Measurements from ENCODE around the gene HSDL1. TPM values are rescaled to one million over a fixed set of nuclear protein-coding genes. Genes with fewer than 3 reads are reported as not detected.

The HSDL1 gene
- total and polyA plus RNA-seq, 2 of the 4 experiments (the other 2 are of a cell fraction), result 11.6 to 18.3 TPM

DNA sequence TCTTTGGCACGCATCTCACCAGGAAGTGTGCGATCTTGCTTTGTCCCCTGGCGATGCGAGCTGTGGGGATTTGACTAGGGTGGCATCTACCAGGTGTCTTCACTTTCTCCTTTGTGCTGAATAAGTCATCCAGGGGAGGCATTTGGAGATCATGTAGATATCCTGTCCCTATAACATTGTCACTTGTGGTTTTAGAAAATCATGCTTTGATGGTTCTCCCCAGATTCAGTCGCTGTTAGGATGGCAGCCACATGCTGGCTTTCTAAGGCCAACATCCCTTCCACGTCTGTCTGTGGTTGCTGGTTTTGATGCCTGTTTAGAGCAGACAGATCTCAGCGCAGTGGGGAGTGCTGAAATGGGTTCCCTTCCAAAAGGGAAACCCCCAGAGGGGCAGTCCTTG lies 48.5 kb upstream of the HSDL1 start:
- in situ Hi-C loops (cut with MboI; ENCODE audit: low sequenced_read_pairs) (no loop called here), intact Hi-C loops (cut with micrococcal nuclease) (no loop called here), dilution Hi-C loops (cut with HindIII; ENCODE audit: low sequenced_read_pairs, unreplicated experiment) (no loop called here)
- H2BK15ac ChIP-seq (ENCODE audit: low read depth, low read length), result no peak overlapping the region
- H2AK9ac ChIP-seq (replicated peaks; ENCODE audit: low read depth, low read length, poor library complexity), result no peak overlapping the region
- no peak overlapping the region for H2AK5ac ChIP-seq (ENCODE audit: low read depth, low read length)
- no peak overlapping the region for H3K14ac ChIP-seq (replicated peaks; ENCODE audit: low read depth, low read length)
- no peak overlapping the region for H3K56ac ChIP-seq (ENCODE audit: extremely low read depth, insufficient read depth, low read length)
- H3K18ac ChIP-seq (ENCODE audit: low read depth, low read length), result no peak overlapping the region
- H4K91ac ChIP-seq (ENCODE audit: insufficient read depth, low read depth, low read length), result no peak overlapping the region
- no peak overlapping the region for H3K4me3 ChIP-seq (ENCODE audit: insufficient read depth, low read depth, low read length)
- DNase-seq (no peak), ATAC-seq (ENCODE audit: low read depth) (no peak)
- H3K4me1 ChIP-seq (ENCODE audit: control insufficient read depth, insufficient read depth, low read length), result no peaks in the 10 kb centered on the region; the same call in 1 of the 2 replicates
- H3K4me2 ChIP-seq (ENCODE audit: low read depth, low read length), result no peak overlapping the region
- H4K5ac ChIP-seq (ENCODE audit: low read depth, low read length), result no peak overlapping the region
- H3K4ac ChIP-seq (ENCODE audit: low read depth, low read length), result no peak overlapping the region
- no peak overlapping the region for H3K27ac ChIP-seq (ENCODE audit: insufficient read depth, low read length)
- no peak overlapping the region for H2BK5ac ChIP-seq (ENCODE audit: low read depth, low read length, poor library complexity, severe bottlenecking)
- H3K9me3 ChIP-seq (ENCODE audit: control insufficient read depth, insufficient read depth, low read length), result no peaks in the 10 kb centered on the region
- H3K9ac ChIP-seq (ENCODE audit: low read depth, low read length), result no peak overlapping the region
- no peak overlapping the region for H2BK120ac ChIP-seq (ENCODE audit: low read depth, low read length)
- TF ChIP-seq CEBPB (IDR thresholded peaks at IDR 0.05; ENCODE audit: low read depth, low read length) (no peak), CTCF (conservative IDR thresholded peaks at IDR 0.05; ENCODE audit: low read depth, low read length) (no peak), ELK1 (IDR thresholded peaks at IDR 0.05; ENCODE audit: borderline replicate concordance, low read depth, low read length) (no peak), RFX5 (IDR thresholded peaks at IDR 0.05; ENCODE audit: low read depth, low read length) (no peak), MAFK (IDR thresholded peaks at IDR 0.05; ENCODE audit: low read depth, low read length) (no peak), NFE2L2 (IDR thresholded peaks at IDR 0.05; ENCODE audit: low read depth, low read length) (no peak), POLR2A (IDR thresholded peaks at IDR 0.05; ENCODE audit: low read depth, low read length) (no peak), CHD1 (IDR thresholded peaks at IDR 0.05; ENCODE audit: low read depth, low read length) (no peak)
- TF ChIP-seq, protein P1, sequence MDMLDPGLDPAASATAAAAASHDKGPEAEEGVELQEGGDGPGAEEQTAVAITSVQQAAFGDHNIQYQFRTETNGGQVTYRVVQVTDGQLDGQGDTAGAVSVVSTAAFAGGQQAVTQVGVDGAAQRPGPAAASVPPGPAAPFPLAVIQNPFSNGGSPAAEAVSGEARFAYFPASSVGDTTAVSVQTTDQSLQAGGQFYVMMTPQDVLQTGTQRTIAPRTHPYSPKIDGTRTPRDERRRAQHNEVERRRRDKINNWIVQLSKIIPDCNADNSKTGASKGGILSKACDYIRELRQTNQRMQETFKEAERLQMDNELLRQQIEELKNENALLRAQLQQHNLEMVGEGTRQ (IDR thresholded peaks at IDR 0.05; ENCODE audit: low read depth, low read length), result no peak
- POLR2A ChIA-PET (ENCODE audit: unreplicated experiment), result no interaction called here
- H2BK20ac ChIP-seq (ENCODE audit: low read depth, low read length), result no peak overlapping the region
- no peak overlapping the region for H2AFZ ChIP-seq (replicated peaks; ENCODE audit: low read length, poor library complexity)
- CTCF ChIA-PET, result no interaction called here
- no peaks in the 10 kb centered on the region for H3K36me3 ChIP-seq (ENCODE audit: control insufficient read depth, insufficient read depth, low read length)
- peaks cover 21% of the 10 kb centered on the region for H3K27me3 ChIP-seq (ENCODE audit: control insufficient read depth, insufficient read depth, low read length)
- H3K79me1 ChIP-seq (ENCODE audit: low read depth in 1 of 2, low read length in 2 of 2), result no peaks in the 10 kb centered on the region
- H4K20me1 ChIP-seq (ENCODE audit: insufficient read depth, low read length), result no peaks in the 10 kb centered on the region; the same call in 1 of the 2 replicates
- no CpG with 5 or more reads among the region's 7 CpGs for WGBS, 2 experiments (ENCODE audit: extremely low coverage in 2 of 2, insufficient read length in 1 of 2)
- no peak overlapping the region for H4K8ac ChIP-seq (ENCODE audit: low read depth in 2 of 2, low read length in 2 of 2)
- H3K9me1 ChIP-seq (ENCODE audit: insufficient read depth, low read length), result no peaks in the 10 kb centered on the region
- BruUV-seq (replicated peaks), result no TSS peak
- H3K23ac ChIP-seq (ENCODE audit: low read depth, low read length), result no peak overlapping the region
